Measurements from ENCODE around the gene TRABD2B.

- TF ChIP-seq CTCF (IDR thresholded peaks at IDR 0.05) (no peak), ZFX (IDR thresholded peaks at IDR 0.05; ENCODE audit: borderline replicate concordance) (no peak)
Measured at GRCh38 chr1:47968556-47968888, 28.7 kb downstream of the TRABD2B start.
